Panc1 (cell line): ENCODE measurements around the gene CDK6. TPM values are rescaled to one million over a fixed set of nuclear protein-coding genes. Genes with fewer than 3 reads are reported as not detected.
A peak's percentile ranks its signal among the peaks of the same experiment; 100 is the strongest.

Source experiments
- ATAC-seq: fragments of 200-7000 bp; cut with Tn5 transposase; 2 replicates; pipeline ENCODE4 v1.9.1; 2020; ENCODE audit warnings: mild to moderate bottlenecking, moderate library complexity
- BruUV-seq: library from RNA; stranded (reverse); fragments of 400-500 nt; replicated peaks from 2 replicates; lab custom pipeline; 2021; lab: Mats Ljungman, UMichigan
- CTCF ChIA-PET: fragments of 300-600 bp; sonication (Branson Sonifier 250); formaldehyde crosslinking; loops from one replicate; lab custom pipeline; 2022; ENCODE audit warnings: antibody characterized with exemption; lab: Charles Lee
- POLR2A ChIA-PET: fragments of 300-600 bp; sonication (Branson Sonifier 250); formaldehyde crosslinking; loops from one replicate; lab custom pipeline; 2022; ENCODE audit warnings: antibody characterized with exemption; lab: Charles Lee
- DNase-seq: peaks from one replicate; pipeline ENCODE4 v3.0.0-alpha.2; 2010; ENCODE audit warnings: low read depth, low spot score
- H3K27ac ChIP-seq: 2 replicates; pipeline ENCODE4 v1.5.1; 2011; ENCODE audit warnings: mild to moderate bottlenecking, low read length, inconsistent platforms
- H3K27me3 ChIP-seq: fragments of 200-500 bp; sonication (Bioruptor generic); 2 replicates; pipeline ENCODE4 v1.6.0; 2014; ENCODE audit warnings: low read length, inconsistent platforms; ENCODE audit not compliant: control insufficient read depth, insufficient read depth
- H3K36me3 ChIP-seq: fragments of 200-500 bp; sonication (Bioruptor generic); 2 replicates; pipeline ENCODE4 v1.5.1; 2014; ENCODE audit warnings: inconsistent platforms, mild to moderate bottlenecking, low read length, moderate library complexity; ENCODE audit not compliant: control insufficient read depth, insufficient read depth
- H3K4me1 ChIP-seq: 2 replicates; pipeline ENCODE4 v1.5.1; 2011; ENCODE audit warnings: inconsistent platforms, mild to moderate bottlenecking, low read length, moderate library complexity; ENCODE audit not compliant: control insufficient read depth, insufficient read depth
- H3K4me3 ChIP-seq, 2 experiments: 2 replicates each; pipeline ENCODE4 v1.5.1; 2011 to 2012; ENCODE audit warnings: low read depth in 2 of 2, low read length in 2 of 2, mild to moderate bottlenecking in 2 of 2, inconsistent platforms in 1 of 2, moderate library complexity in 1 of 2
- H3K9me3 ChIP-seq: fragments of 200-500 bp; sonication (Bioruptor generic); 2 replicates; pipeline ENCODE4 v1.5.1; 2014; ENCODE audit warnings: low read depth, mild to moderate bottlenecking, inconsistent platforms, low read length, moderate library complexity; ENCODE audit not compliant: control insufficient read depth, insufficient read depth
- POLR2AphosphoS5 ChIP-seq: IDR thresholded peaks from 2 replicates; pipeline ENCODE4 v1.6.1; 2012; ENCODE audit warnings: mild to moderate bottlenecking, low read depth, low read length, moderate library complexity
- REST ChIP-seq, 2 experiments: IDR thresholded peaks; 2 replicates each; pipeline ENCODE4 v1.6.1; 2011 to 2012; ENCODE audit warnings: low read depth in 2 of 2, control low read depth in 1 of 2, low read length in 1 of 2, mild to moderate bottlenecking in 1 of 2, moderate library complexity in 1 of 2; ENCODE audit not compliant: insufficient read depth in 1 of 2
- SIN3A ChIP-seq: IDR thresholded peaks from 2 replicates; pipeline ENCODE4 v1.6.1; 2012; ENCODE audit warnings: low read depth, mild to moderate bottlenecking, low read length, moderate library complexity, borderline replicate concordance; ENCODE audit not compliant: insufficient read depth
- TCF7L2 ChIP-seq: IDR thresholded peaks from 2 replicates; pipeline ENCODE4 v1.6.1; 2011; ENCODE audit warnings: mild to moderate bottlenecking, low read depth, low read length, inconsistent platforms
- in situ Hi-C: cut with HindIII; loops from 2 replicates; pipeline ENCODE4 v1.10.0; 2016; ENCODE audit warnings: low sequenced_read_pairs, low pct_unique_long_range_greater_than_20kb
- intact Hi-C: fragments of 100-400 bp; cut with micrococcal nuclease; formaldehyde crosslinking; loops from one replicate; pipeline ENCODE4 v1.10.0; 2022; ENCODE audit not compliant: unreplicated experiment
- total RNA-seq: library from RNA; stranded (reverse); gene quantifications from one replicate; pipeline ENCODE4 v1.2.1, GENCODE V29; 2021; ENCODE audit not compliant: unreplicated experiment
- TF ChIP-seq, protein P1 (sequence below): fragments of 450-650 bp; IDR thresholded peaks from 2 replicates; pipeline ENCODE4 v1.5.1; 2017; ENCODE audit warnings: mild to moderate bottlenecking

Gene CDK6
- total RNA-seq, 1 experiment from 2014 or later = 57.4 TPM

- no peak for ATAC-seq
These were observed 13.3 kb downstream of the CDK6 start for GRCh38 chr7:92823042-92823441.

GRCh38 chr7:92820191-92820590 is 16.2 kb downstream of the CDK6 start:
- intact Hi-C loops = no loop called here

More at GRCh38 chr7:92823042-92823441, 13.3 kb downstream of the CDK6 start:
- Histone ChIP-seq H3K27ac (peak overlapping the region; percentile 39; the same call in 1 of the 2 replicates), H3K4me3 (no peak overlapping the region), H3K36me3 (no peaks in the 10 kb centered on the region; the same call in 1 of the 2 replicates), H3K27me3 (no peaks in the 10 kb centered on the region), H3K4me1 (peaks cover 50% of the 10 kb centered on the region), H3K9me3 (peaks cover 12% of the 10 kb centered on the region; the same call in 1 of the 2 replicates)
- ChIA-PET POLR2A (no interaction called here), CTCF (interaction anchor here (0.6 kb wide), 2 partner anchors 100 to 224 kb away, joined by 3 read pairs; no protein-coding TSS in a partner anchor)
- TF ChIP-seq TCF7L2 (no peak), REST (IDR thresholded peaks at IDR 0.05; ENCODE audit: insufficient read depth in 1 of 2, low read depth in 2 of 2, low read length in 1 of 2) (no peak), POLR2AphosphoS5 (no peak), SIN3A (no peak)
- TF ChIP-seq, protein P1, sequence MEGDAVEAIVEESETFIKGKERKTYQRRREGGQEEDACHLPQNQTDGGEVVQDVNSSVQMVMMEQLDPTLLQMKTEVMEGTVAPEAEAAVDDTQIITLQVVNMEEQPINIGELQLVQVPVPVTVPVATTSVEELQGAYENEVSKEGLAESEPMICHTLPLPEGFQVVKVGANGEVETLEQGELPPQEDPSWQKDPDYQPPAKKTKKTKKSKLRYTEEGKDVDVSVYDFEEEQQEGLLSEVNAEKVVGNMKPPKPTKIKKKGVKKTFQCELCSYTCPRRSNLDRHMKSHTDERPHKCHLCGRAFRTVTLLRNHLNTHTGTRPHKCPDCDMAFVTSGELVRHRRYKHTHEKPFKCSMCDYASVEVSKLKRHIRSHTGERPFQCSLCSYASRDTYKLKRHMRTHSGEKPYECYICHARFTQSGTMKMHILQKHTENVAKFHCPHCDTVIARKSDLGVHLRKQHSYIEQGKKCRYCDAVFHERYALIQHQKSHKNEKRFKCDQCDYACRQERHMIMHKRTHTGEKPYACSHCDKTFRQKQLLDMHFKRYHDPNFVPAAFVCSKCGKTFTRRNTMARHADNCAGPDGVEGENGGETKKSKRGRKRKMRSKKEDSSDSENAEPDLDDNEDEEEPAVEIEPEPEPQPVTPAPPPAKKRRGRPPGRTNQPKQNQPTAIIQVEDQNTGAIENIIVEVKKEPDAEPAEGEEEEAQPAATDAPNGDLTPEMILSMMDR = no peak
- DNase-seq = no peak
- in situ Hi-C loops (no loop called here), intact Hi-C loops (no loop called here)
- BruUV-seq = no TSS peak

More at GRCh38 chr7:92820191-92820590, 16.2 kb downstream of the CDK6 start:
- peak overlapping the region; percentile 54 for H3K27ac ChIP-seq
- DNase-seq (no peak), ATAC-seq (no peak)
- TF ChIP-seq, protein P1 = no peak
- TF ChIP-seq POLR2AphosphoS5 (no peak), SIN3A (no peak), REST (IDR thresholded peaks at IDR 0.05; ENCODE audit: insufficient read depth in 1 of 2, low read depth in 2 of 2, low read length in 1 of 2) (no peak), TCF7L2 (no peak)
- ChIA-PET CTCF (no interaction called here), POLR2A (no interaction called here)
- H3K4me3 ChIP-seq = no peak overlapping the region
- in situ Hi-C loops = no loop called here
- peaks cover 34% of the 10 kb centered on the region for H3K9me3 ChIP-seq
- BruUV-seq = no TSS peak
- no peaks in the 10 kb centered on the region for H3K27me3 ChIP-seq
- no peaks in the 10 kb centered on the region; the same call in 1 of the 2 replicates for H3K36me3 ChIP-seq
- H3K4me1 ChIP-seq = peaks cover 29% of the 10 kb centered on the region
